ENCODE data around the gene TAGLN3.

TAGLN3 gene

GRCh38 chr3:112048911-112049310, 50.2 kb downstream of the TAGLN3 start:
- no peak for DNase-seq (ENCODE audit: low read depth)

DNA sequence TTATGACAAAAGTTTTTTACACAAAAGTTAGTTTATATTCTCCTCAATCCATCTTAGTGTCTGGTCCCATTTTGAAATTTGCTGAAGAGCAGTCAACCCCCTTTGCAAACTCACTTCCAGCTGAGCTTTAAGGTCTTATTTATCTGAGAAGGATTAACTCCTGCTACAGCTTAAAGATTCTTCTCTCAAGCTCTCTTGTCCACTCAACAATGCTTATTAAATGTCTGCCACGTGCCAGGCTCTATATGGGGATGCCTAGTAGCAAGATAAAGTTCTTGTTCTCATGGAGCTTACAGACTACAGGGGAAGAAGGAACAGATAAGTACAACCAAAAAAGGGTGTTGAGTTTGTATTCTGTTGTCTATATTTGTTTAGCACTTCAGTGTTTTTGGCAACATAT, 54.5 kb downstream of the TAGLN3 start:
- no peak for DNase-seq (ENCODE audit: low read depth)

DNA sequence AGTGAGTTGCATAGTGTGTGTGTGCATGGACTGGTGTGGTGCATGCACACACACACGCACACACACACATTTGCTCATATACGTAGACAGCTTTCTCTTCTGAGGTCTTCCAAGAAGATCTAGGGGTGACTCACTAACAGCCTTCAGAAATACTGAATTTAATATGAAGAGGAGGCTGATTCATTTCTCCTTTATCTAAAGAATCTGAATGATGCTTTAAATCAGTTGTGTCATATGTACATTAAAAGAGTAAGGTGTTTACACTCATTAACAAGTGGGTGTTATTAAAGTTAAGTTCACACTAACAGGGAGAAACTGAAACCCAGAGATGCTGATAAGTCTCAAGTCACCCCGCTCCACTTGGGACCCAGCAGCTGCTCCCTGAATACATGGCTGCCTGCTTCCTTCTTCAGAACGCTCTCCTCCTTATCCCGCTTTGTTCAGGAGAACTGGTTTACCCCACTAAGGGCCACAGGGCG, 57.8 kb downstream of the TAGLN3 start:
- no peak for DNase-seq (ENCODE audit: low read depth)

DNA sequence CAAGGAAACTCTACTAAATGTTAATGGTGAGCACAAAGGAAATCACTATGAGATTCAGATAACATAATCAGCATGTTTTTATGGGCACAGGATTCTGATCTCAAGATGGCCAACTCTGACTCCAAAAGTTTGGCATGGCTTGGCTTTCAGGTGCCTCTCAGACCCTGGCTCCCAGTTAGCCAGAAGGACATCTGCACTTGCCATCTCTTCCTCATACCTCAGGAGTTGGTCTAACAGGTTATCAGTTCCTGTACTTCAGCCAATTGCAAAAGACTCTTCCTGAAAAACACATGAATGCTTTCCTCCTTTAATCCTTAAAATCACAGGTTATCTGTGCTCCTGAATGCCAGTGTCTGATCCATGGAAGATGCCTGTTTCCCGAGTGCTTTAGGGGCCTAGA, 60.8 kb downstream of the TAGLN3 start:
- DNase-seq (ENCODE audit: low read depth): no peak

- no peak for DNase-seq (ENCODE audit: low read depth)
These were observed 62.4 kb downstream of the TAGLN3 start for GRCh38 chr3:112061152-112061551.
